ENCODE measurements around the gene PPP2R5E.

- TF ChIP-seq, protein P1, sequence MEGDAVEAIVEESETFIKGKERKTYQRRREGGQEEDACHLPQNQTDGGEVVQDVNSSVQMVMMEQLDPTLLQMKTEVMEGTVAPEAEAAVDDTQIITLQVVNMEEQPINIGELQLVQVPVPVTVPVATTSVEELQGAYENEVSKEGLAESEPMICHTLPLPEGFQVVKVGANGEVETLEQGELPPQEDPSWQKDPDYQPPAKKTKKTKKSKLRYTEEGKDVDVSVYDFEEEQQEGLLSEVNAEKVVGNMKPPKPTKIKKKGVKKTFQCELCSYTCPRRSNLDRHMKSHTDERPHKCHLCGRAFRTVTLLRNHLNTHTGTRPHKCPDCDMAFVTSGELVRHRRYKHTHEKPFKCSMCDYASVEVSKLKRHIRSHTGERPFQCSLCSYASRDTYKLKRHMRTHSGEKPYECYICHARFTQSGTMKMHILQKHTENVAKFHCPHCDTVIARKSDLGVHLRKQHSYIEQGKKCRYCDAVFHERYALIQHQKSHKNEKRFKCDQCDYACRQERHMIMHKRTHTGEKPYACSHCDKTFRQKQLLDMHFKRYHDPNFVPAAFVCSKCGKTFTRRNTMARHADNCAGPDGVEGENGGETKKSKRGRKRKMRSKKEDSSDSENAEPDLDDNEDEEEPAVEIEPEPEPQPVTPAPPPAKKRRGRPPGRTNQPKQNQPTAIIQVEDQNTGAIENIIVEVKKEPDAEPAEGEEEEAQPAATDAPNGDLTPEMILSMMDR (IDR thresholded peaks at IDR 0.05): no peak
- TF ChIP-seq POLR2AphosphoS5 (IDR thresholded peaks at IDR 0.05; ENCODE audit: low read depth, low read length) (no peak), REST (IDR thresholded peaks at IDR 0.05; ENCODE audit: insufficient read depth in 1 of 2, low read depth in 2 of 2, low read length in 1 of 2) (no peak), SIN3A (IDR thresholded peaks at IDR 0.05; ENCODE audit: borderline replicate concordance, insufficient read depth, low read depth, low read length) (no peak), TCF7L2 (IDR thresholded peaks at IDR 0.05; ENCODE audit: low read depth, low read length) (no peak)
Measured at GRCh38 chr14:63478437-63478852, 64.7 kb downstream of the PPP2R5E start.
